GM12874 (cell line): ENCODE data around the gene SLC25A41.

ENCODE experiments used
- CTCF ChIP-seq: IDR thresholded peaks from 2 replicates; pipeline ENCODE4 v1.5.1; 2011; ENCODE audit warnings: low read depth, mild to moderate bottlenecking, control low read depth, low read length, moderate library complexity; ENCODE audit not compliant: insufficient read depth

The SLC25A41 gene

GRCh38 chr19:6415591-6416190, 17.9 kb downstream of the SLC25A41 start:
- no peak for TF ChIP-seq CTCF

GRCh38 chr19:6414793-6415590, 18.6 kb downstream of the SLC25A41 start:
- TF ChIP-seq CTCF: no peak

GRCh38 chr19:6413721-6414643, 19.6 kb downstream of the SLC25A41 start:
- TF ChIP-seq CTCF: no peak

DNA sequence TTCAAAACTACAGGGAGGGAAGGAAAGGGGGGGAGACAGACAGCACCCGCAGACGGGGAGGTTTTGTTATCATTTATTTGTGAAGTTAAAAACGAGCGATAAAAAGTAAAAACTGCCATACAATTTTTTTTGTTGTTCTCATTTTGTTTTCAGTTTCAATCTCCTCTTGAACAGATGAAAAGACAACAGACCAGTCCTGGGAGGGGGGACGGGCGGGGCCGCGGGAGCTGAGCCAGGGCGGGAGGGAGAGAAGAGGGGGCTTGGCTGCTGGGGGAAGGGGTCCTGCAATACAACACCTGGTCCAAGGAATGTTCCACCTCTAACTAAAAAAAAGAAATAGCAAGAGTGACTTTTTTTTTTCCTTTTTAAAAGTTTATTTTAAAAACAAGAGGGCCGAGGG, 20.3 kb downstream of the SLC25A41 start:
- no peak for TF ChIP-seq CTCF

DNA sequence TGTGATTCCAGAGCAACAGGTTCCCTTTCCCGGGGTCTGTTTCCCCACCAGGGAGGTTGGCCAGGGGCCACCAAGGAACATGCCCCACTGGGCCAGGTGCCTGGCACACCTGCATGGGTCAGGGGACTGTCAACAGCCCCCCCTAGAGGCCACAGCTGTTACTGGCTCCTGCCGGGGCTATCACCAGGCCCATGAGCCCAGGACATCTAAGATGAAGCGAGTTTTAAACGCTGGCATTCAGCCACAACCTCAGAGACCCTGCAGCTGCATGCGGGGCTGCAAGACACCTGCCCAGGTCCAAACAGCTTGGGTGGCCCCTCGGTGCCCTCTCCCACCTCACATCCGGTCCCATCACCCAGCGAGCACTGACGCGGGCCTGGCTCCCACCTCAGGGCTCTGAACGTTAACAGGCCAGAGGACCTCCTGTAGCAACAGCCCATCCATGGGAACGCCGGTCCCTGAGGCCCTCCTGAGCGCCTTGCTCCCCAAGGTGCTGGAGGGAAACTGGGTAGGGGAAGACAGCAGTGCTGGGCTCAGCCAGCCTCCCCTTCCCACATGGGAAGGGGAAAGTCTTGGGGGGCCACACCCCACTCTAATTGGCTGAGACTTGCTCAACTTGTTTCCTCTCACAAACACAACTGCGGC, 21.0 kb downstream of the SLC25A41 start:
- peak; percentile 76 for TF ChIP-seq CTCF

GRCh38 chr19:6412061-6412446, 21.5 kb downstream of the SLC25A41 start:
- TF ChIP-seq CTCF: no peak
